NCI-H2227 (cell line): ENCODE results near the gene GRM1.
"Not testable (repeated sequence)": the region's sequence is repeated elsewhere in the genome, so short reads cannot be mapped to it uniquely, and the experiment has no call there.

Experiments used
- DNase-seq: peaks from one replicate; lab custom pipeline; 2025; ENCODE audit not compliant: unreplicated experiment; lab: John Stamatoyannopoulos, UW

Gene GRM1

DNA sequence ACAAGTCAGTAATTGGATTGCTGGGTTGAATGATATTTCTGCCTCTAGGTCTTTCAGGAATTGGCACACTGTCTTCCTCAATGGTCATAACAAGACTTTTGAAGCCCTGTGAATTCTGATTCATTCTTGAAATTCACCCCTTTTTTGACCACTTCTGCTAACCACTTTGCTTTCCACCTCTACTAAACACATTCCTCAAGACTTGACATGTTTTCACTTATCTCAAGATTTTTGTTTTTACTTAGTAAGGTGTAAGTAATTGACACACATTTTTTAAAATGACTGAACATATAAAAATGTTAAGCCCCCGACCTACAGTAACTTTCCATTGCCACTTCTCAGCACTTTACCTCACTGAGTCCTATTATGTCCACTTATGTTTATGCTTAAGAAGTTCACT lies 239.1 kb downstream of the GRM1 start:
- no peak for DNase-seq

DNA sequence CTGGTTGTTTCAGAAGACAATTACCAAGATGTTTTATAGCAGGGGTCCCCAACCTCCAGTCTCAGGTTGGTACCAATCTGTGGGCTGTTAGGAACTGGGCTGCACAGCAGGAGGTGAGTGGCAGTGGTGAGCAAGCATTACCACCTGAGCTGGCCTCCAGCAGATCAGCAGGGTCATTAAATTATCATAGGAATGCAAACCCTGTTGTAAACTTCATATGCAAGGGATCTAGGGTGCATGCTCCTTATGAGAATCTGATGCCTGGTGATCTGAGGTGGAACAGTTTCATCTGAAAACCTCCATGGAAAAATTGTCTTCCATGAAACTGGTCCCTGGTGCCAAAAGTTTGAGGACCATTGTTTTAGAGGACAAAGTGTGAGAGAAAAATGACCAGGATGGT lies 240.6 kb downstream of the GRM1 start:
- DNase-seq: no peak

DNA sequence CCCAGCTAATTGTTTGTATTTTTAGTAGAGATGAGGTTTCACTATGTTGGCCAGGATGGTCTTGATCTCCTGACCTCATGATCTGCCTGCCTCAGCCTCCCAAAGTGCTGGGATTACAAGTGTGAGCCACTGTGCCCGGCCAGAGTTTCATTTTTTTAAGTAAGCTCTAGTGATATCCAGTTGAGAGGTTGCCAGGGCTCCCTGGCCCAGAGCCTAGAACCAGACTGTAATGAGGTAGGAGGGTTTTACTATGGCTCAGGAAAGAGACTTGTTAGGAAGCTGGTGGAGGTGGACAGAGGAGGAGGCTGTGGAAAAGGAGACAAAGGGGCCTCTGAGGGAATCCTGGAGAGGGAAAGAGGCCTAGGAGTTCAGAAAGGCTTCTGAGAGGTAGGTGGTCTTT lies 242.3 kb downstream of the GRM1 start:
- DNase-seq: not testable (repeated sequence)

DNA sequence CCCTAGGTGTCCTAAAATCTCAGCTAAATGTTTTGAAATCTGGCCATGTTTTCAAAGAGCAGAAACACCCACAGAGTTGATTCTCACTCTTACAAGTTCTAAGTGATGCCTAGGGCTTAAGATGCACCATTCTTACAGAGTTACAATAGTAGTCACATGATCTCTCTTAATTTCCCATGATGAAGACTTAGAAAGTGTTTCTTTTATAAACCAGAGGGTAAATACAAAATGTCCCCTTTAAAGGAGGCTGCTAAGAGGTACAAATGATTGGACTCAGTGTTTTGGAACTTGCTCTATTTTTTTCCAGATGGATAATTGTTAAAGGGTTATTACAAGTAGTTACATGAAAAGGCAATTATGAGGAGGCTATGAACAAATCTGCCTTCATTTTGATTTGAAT lies 244.6 kb downstream of the GRM1 start:
- DNase-seq: no peak

DNA sequence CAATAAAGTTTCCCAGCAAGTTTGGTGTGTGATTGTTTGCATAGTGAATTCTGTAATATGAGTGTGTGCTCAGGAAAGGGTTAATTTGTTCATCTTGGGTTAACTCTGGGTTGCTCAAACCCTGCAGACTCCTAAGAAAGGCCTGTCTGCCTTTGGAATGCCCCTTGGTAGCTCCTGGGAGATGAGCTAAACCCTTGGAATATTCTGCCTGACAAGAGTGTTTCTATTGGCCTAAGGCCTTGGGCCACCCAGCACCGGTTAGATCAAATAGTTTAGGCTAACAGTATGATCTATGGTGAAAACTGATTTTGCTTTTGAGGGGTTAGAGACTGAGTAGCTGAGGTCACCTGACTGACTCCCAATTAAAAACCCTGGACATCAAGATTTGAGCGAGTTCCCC lies 248.3 kb downstream of the GRM1 start:
- no peak for DNase-seq

DNA sequence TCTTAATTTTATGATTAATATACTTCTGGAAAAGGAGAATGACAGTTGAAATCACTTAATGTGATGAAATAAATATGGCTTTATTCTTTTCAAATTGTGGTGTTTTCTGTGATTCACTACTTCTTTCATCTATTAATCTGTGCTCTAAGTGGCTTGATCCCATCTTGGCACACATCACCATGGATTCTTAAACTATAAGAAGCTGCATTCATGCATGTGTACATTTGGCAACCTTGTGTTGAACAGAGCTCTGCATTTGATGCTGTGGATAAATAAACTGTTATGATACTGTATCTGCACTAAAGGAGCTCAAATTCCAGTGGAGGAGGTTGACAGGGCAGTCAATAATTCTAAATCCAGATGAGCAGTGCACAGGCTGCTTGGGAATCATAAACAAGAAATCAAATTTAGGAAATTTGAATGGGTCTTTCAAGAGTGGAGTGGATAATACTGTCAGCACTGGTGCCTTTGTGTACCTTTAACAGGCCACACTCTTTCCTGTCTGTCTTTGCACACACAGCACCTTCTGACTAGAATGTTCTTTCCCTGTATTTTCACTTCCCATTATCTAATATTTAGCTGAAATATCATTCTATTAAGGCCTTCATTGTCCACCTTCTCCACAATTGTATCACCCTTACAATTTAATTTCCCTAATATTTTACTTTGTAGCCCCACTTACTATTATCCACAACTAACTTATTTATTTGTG lies 252.9 kb downstream of the GRM1 start:
- DNase-seq: no peak

DNA sequence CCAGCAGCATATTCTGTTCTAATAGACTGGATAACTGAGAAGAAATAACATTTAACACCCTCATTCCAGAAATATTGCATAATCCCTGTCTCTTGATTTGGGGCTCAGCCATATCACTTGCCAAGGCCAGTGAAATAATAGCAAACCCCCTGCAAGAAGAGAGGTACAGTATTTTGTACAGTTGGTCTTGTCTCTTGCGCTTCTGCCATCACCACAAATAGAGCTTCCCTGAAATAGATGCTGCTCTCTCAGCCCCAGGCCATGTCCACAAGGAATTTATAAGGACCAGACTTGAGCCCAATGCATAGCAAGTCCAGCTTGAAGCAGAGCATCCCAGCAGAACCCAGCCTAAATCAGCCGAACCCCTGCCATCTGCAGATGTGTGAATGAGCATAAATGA lies 254.0 kb downstream of the GRM1 start:
- no peak for DNase-seq

DNA sequence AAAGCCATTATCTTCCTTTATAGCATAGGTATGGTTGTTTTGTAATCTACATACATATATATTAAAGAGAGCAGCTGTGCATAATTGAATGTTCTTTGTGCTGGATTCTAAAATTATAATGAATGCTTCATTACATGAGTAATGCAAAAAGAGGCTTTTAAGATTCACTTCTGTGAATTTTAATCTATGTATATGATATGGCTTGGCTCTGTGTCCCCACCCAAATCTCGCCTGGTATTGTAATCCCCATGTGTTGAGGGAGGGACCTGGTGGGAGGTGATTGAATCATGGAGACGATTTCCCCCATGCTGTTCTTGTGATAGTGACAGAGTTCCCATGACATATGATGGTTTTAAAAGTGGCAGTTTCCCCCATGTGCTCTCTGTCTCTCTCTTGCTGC lies 255.4 kb downstream of the GRM1 start:
- no peak for DNase-seq

DNA sequence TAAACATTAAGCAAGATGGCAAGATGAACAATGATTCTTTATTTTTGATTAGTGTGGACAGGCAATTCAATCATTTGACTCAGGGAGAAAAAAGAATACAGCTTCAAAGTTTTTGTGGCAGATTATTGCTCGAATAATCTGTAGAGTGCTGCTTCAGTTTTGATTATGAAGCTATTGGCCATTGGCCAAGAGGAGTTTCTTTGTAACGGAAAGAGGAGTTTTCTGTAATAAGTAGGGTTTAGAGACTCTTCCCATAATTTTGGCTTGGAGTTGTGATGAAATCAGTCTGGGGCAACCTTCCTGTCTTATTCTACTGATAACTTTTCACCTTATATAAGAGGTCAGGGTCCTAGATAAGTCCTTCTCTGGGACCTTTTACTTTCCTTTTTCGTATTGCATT lies 258.1 kb downstream of the GRM1 start:
- DNase-seq: no peak

DNA sequence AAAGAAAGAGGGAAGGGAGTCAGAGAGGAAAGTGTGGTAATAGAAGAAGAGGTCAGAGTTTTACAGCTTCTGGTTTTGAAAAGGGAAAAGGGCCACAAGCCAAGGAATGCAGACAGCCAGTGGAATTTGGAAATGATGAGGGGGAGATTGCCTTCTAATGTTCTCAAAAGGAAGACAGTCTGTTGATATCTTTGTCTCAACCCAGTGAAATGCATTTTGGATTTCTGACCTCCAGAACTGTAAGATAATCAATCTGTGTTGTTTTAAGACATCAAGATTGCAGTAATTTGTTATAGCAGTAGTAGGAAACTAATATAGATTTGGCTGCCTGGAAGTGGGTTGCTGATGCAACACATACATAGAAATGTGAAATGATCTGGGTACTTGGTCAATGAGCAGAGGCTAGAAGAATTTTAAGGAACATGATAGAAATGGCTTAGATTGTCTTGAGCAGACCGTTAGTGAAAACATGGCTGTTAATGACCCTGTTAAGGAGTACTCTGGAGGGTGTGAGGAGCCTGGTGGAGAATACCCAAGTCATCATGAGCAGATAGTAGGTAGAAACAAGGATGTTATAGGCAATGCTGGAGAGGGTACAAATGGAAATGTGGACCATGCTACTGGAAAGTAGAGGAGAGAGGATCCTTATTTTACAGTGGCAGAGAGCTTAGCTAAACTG lies 259.0 kb downstream of the GRM1 start:
- no peak for DNase-seq

DNA sequence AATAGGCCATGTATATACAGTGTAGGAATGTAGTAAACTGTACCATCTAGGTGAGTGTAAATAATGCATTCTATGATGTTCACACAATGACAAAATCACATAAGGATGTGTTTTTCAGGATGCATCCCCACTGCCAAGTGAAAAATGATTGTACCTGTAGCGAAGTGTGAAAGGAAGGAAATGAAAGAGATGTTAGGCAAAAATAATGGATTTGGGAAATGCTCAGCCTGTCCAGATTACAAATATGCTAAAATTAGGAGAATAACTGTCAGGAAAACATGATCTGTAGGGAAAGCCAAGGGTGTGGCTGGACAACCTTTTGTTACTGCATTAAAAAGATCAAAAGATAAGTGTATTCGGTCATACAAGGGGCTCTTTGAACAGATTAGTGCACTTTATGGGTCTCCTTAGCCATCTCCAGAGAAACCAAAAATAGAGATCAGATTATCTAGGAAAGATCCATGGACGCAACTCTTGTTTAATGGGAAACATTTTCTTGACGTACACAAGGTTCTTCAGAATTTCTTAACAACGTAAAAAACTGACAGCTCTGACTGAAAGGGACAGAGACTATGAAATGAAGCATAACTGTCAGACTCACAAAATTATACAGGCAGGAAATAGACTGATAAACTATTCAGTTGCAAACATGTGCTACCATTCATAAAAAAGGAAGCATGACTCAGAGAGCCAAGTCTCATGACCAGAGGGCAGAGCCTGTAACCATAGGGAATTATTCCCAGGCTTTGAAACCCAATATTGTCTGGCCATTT lies 261.1 kb downstream of the GRM1 start:
- DNase-seq: no peak

DNA sequence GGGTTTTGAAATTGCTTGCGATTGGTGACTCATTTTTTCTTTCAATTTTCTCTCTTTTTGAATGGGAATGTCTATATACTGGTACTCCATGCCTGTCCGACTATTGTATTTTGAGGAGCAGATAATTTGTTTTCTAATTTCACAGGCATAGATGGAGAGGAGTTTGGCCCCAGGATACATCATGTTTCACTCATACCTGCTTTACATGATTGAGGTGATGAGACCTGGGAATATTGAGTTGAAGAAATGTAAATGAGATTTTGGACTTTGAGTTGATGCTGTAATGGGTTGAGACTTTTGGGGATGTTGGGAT lies 261.7 kb downstream of the GRM1 start:
- no peak for DNase-seq

DNA sequence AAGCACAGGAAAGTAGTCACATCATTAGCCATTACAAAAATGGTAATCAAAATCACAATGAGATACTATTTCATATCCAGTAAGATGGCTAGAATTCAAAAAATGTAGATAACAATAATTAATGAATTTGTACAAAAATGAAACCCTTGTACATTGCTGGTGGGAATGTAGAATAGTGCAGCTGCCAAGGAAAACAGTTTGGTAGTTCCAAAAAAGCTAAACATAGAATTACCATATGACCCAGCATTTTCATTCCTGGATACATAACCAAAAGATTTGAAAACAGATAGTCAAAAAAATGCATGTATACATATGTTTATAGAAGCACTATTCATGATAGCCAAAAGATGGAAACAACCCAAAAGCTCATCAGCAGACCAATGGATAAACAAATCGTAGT lies 263.6 kb downstream of the GRM1 start:
- no peak for DNase-seq

DNA sequence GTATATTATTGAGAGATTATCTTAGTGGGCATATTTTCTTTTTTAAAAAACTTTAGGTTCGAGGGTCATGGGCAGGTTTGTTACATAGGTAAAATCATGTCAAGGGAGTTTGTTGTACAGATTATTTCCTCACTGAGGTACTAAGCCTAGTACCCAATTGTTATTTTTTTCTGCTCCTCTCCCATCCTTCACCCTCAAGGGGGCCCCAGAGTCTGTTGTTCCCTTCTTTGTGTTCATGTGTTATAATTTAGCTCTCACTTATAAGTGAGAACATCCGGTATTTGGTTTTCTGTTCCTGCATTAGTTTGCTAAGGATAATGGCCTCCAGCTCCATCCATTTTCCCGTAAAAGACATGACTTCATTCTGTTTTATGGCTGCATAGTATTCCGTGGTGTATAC lies 266.8 kb downstream of the GRM1 start:
- DNase-seq: no peak

DNA sequence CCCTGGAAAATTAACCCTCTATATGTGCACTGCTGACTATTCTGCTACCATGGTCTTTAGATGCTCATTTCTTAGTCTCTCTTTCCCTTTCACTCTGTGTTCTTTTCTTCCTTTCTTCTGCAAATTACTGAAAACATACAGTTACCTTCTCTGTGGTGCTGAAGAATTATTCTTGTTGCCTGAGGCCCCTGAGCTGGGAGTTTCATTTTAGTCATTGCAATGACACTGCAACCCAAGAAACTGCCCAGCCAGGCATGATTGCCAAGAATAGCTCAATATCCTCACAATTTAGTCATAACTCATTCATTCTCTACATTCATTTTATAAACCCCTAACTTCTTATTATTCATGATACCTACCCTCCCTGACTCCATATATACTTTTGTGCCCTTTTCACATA lies 269.0 kb downstream of the GRM1 start:
- DNase-seq: no peak

DNA sequence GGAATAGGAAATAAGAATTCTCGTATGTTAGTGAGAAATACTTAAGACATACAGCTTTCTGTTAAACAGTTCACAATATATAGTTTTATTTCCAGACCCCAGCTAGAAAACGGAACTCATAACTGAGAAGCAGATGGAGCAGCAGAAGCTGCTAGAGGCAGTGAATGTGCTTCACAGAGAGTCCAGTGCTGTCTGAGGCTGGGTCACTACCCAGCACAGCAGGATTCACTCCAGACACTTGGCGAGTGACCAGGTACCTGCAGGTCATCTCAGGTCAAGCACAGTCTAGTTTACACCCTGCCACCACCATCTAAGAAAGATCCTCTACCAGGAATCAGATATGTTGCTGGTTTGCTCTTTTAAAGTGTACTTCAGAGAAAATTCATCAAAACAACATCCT lies 271.7 kb downstream of the GRM1 start:
- no peak for DNase-seq

DNA sequence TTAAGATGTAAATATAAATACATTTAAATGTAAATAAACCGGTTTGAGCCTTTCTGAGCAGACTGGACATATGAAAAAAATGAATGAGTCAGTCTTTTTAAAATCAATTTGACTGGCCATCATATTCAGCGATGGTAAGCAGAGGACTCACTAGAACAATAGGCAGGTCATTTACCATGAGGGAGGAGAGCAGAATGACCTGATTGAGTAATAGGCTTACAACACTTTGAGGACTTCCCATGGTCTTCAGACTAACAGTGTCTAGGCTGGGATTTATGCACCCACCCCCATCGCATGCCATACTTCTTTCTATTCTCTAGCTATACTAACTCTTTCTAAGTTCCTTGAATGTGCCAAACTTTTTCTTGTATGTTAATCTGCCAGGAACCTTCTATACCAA lies 272.9 kb downstream of the GRM1 start:
- DNase-seq: no peak

DNA sequence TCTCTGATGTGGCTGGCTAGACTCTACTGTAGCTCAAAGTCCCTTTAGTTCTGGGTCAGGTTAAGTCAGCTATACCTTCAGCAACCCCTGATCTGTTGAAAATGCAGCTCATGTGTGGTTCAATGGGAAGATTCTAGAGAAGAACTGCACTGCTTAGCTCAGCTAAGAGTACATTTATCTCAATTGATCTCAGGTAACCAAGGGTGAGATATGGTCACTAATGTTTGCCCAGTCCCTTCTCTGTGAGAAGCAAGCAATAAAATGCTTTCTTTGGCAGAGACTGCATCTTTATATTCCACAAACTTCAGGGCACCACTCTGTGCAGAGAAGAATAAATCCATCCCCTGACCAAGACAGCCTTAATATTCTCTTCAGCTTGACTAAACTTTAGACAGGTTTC lies 274.1 kb downstream of the GRM1 start:
- DNase-seq: no peak

DNA sequence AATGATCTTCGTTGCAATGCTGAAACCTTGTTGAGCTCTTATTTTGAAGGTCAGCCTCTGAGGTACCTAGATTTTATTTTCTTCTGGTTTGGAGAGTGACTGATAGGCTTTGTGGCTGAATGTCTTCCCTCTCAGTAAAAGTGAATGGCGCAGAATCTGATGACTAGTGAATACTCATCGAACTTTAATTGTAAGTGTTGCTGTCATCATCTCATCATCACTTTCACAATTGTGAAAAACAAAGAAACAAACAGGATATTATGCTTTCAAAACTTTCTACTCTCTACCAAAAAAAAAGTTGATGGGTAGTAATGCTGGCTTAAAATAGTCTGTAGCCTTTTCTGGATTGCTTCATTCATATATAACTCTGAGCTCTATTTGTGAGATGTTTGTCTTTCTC lies 275.3 kb downstream of the GRM1 start:
- no peak for DNase-seq

DNA sequence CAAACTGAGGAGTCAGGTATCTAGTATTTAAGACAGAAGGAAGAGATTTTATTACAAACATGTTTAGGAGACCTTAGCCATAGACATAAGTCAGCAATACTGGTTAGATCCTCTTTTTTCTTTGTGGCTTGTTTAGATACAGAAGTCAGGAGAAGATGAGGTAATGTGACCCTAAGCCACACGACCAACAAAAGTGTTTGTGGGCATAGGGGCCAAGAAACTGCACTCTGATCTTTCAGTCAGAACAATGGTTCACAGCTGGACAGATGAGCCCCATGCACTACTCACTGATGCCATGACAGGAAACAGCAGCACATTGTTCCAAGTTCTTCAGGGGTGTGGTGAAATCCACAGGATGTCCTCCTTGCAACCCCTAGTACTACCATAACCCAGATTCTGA lies 276.2 kb downstream of the GRM1 start:
- DNase-seq: no peak

DNA sequence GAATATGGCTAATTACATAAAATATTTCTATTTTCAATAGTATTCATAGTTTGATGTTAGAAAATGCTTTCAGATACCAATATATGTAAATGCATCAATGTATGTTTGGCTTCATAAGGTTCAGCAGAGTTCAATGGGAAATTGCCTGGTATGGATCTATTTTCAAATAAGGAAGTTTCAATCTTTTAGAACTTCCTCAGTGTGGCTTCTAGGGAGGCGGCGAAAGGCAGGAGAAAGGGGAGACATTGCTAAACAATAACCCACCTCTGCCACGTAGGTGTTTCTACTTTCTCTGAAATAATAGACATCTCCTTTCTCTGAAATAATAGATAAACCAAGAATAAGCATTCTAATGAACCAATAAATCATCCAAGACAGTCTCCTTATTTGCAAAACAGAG lies 277.1 kb downstream of the GRM1 start:
- DNase-seq: no peak

DNA sequence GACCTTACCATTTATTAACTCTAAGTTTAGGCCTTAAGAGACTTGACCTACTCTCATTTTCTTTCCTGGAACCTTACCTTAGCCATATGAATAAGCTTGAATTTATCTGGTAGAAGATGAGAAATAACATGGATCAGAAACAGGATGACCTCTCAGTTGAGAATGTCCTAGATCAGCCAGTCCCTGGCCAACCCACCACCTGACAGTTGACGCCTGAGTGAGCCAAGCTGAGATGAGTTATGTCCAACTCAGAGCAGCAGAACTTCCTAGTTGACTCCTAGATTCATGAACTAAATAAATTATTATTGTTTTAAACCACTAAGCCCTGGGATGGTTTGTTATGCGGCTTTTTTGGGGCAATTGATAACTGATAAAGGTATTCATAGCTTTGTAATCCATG lies 281.8 kb downstream of the GRM1 start:
- DNase-seq: no peak

DNA sequence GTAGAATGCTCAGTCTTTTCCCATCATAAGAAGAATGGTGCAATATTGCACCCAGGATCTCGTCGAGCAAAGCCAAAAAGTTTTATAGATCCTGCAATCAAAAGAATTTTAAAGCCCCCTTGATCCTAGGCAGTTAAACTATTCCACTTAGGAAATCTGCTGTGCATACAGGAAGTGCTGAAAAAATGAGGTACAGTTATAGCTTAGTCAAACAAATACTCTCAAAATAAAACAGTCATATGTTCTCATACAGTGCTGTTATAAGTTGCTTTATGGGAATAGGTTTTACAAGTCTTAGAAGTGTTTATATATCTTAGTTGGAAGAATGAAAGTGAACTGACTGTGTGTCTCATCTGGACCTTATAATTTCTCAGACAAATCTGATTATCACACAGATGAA lies 282.2 kb downstream of the GRM1 start:
- DNase-seq: no peak
